ENCODE measurements around the gene HOXB4. TPM values are rescaled to one million over a fixed set of nuclear protein-coding genes. Genes with fewer than 3 reads are reported as not detected.

The HOXB4 gene
- total and polyA plus RNA-seq, 2 of the 4 experiments (the other 2 are of a cell fraction), result 2.0 to 8.5 TPM

- H3K27ac ChIP-seq (ENCODE audit: insufficient read depth, low read length), result peak overlapping the region; percentile 99
These were observed 8.4 kb downstream of the HOXB4 start for GRCh38 chr17:48569674-48570324.

More at GRCh38 chr17:48569674-48570324, 8.4 kb downstream of the HOXB4 start:
- H3K4me3 ChIP-seq (ENCODE audit: insufficient read depth, low read depth, low read length), result peak overlapping the region; percentile 45
- peak overlapping the region; percentile 5 for H2AFZ ChIP-seq (replicated peaks; ENCODE audit: low read length, poor library complexity)
- no peaks in the 10 kb centered on the region for H3K27me3 ChIP-seq (ENCODE audit: control insufficient read depth, insufficient read depth, low read length)
- peaks cover 0 to 13% of the 10 kb centered on the region in 2 experiments; a peak in 1 of 4 replicates for H3K79me1 ChIP-seq (ENCODE audit: low read depth in 1 of 2, low read length in 2 of 2)
- in situ Hi-C loops (cut with MboI; ENCODE audit: low sequenced_read_pairs) (no loop called here), dilution Hi-C loops (cut with HindIII; ENCODE audit: low sequenced_read_pairs, unreplicated experiment) (no loop called here), intact Hi-C loops (cut with micrococcal nuclease) (loop anchor here (2.0 kb wide), 1 partner anchor 23 kb away; the partner anchor contains the start of gene HOXB5)
- H4K5ac ChIP-seq (ENCODE audit: low read depth, low read length), result peak overlapping the region; percentile 79
- ATAC-seq (ENCODE audit: low read depth), result no peak
- H4K91ac ChIP-seq (ENCODE audit: insufficient read depth, low read depth, low read length), result peak overlapping the region; percentile 95
- peak overlapping the region; percentile 99 for H2BK5ac ChIP-seq (ENCODE audit: low read depth, low read length, poor library complexity, severe bottlenecking)
- peaks cover 53% of the 10 kb centered on the region for H3K36me3 ChIP-seq (ENCODE audit: control insufficient read depth, insufficient read depth, low read length)
- H2AK9ac ChIP-seq (replicated peaks; ENCODE audit: low read depth, low read length, poor library complexity), result peak overlapping the region; percentile 94
- ChIA-PET POLR2A (ENCODE audit: unreplicated experiment) (interaction anchor here (0.5 to 1.3 kb wide), 5 partner anchors 13 to 23 kb away, joined by 3 to 6 read pairs (median 4); no protein-coding TSS in a partner anchor), CTCF (interaction anchor here (0.6 to 0.7 kb wide), 2 partner anchors 28 to 83 kb away, joined by 3 read pairs; no protein-coding TSS in a partner anchor)
- peaks cover 17% of the 10 kb centered on the region for H4K20me1 ChIP-seq (ENCODE audit: insufficient read depth, low read length)
- peak overlapping the region; percentile 78 for H2BK120ac ChIP-seq (ENCODE audit: low read depth, low read length)
- H3K14ac ChIP-seq (replicated peaks; ENCODE audit: low read depth, low read length), result peak overlapping the region; percentile 98
- TF ChIP-seq CTCF (conservative IDR thresholded peaks at IDR 0.05; ENCODE audit: low read depth, low read length), result peak; percentile 24; the same call in 1 of the 2 replicates
- TF ChIP-seq CHD1 (IDR thresholded peaks at IDR 0.05; ENCODE audit: low read depth, low read length), result no peak
- 0 out of 2 replicates have a peak, but pooled peaks have one; percentile 24 for TF ChIP-seq RAD21 (IDR thresholded peaks at IDR 0.05; ENCODE audit: low read length)
- peak overlapping the region; percentile 77 to 97 for H4K8ac ChIP-seq (ENCODE audit: low read depth in 2 of 2, low read length in 2 of 2)
- no TSS peak for BruUV-seq (replicated peaks)
- H2BK15ac ChIP-seq (ENCODE audit: low read depth, low read length), result peak overlapping the region; percentile 74; the same call in 2 of the 3 replicates
- H3K9me3 ChIP-seq (ENCODE audit: control insufficient read depth, insufficient read depth, low read length), result no peaks in the 10 kb centered on the region
- WGBS, 2 experiments (ENCODE audit: extremely low coverage in 2 of 2, insufficient read length in 1 of 2), result 0% methylated on average over 1 of the region's 6 CpGs; no CpG with 5 or more reads in 1 of the 2 experiments
- peak overlapping the region; percentile 84 for H2BK20ac ChIP-seq (ENCODE audit: low read depth, low read length)
- H3K56ac ChIP-seq (ENCODE audit: extremely low read depth, insufficient read depth, low read length), result peak overlapping the region; percentile 96
- peak overlapping the region; percentile 96 for H3K9ac ChIP-seq (ENCODE audit: low read depth, low read length)
- DNase-seq, result peak; percentile 55
- peak overlapping the region; percentile 83 for H3K4me2 ChIP-seq (ENCODE audit: low read depth, low read length)
- H3K4me1 ChIP-seq (ENCODE audit: control insufficient read depth, insufficient read depth, low read length), result peaks cover 51% of the 10 kb centered on the region
- H2AK5ac ChIP-seq (ENCODE audit: low read depth, low read length), result peak overlapping the region; percentile 78
- H3K9me1 ChIP-seq (ENCODE audit: insufficient read depth, low read length), result peaks cover 20% of the 10 kb centered on the region
- peak overlapping the region; percentile 73 for H3K18ac ChIP-seq (ENCODE audit: low read depth, low read length)
- H3K4ac ChIP-seq (ENCODE audit: low read depth, low read length), result peak overlapping the region; percentile 97
- H3K23ac ChIP-seq (ENCODE audit: low read depth, low read length), result peak overlapping the region; percentile 100
